HUES6 (cell line): ENCODE data around the gene HSPA2.

ENCODE experiments used
- H3K27ac ChIP-seq: 2 replicates; pipeline ENCODE4 v1.7.0; 2013; ENCODE audit warnings: low read depth, mild to moderate bottlenecking, low read length, inconsistent platforms
- H3K27me3 ChIP-seq: 2 replicates; pipeline ENCODE4 v1.6.1; 2013; ENCODE audit warnings: low read length; ENCODE audit not compliant: control insufficient read depth, insufficient read depth
- H3K36me3 ChIP-seq: 2 replicates; pipeline ENCODE4 v1.6.1; 2013; ENCODE audit warnings: low read length; ENCODE audit not compliant: control insufficient read depth, insufficient read depth
- H3K4me1 ChIP-seq: 2 replicates; pipeline ENCODE4 v1.6.1; 2013; ENCODE audit warnings: low read length; ENCODE audit not compliant: control insufficient read depth, insufficient read depth
- H3K4me3 ChIP-seq: 2 replicates; pipeline ENCODE4 v1.5.1; 2013; ENCODE audit warnings: low read depth, low read length
- H3K9ac ChIP-seq: one replicate; pipeline ENCODE4 v1.6.1; 2013; ENCODE audit warnings: mild to moderate bottlenecking, low read length
- H3K9me3 ChIP-seq: 2 replicates; pipeline ENCODE4 v1.6.1; 2013; ENCODE audit warnings: low read depth, low read length; ENCODE audit not compliant: control insufficient read depth, insufficient read depth

The HSPA2 gene

GRCh38 chr14:64591809-64592208 lies 51.3 kb downstream of the HSPA2 start:
- H3K36me3 ChIP-seq, result no peaks in the 10 kb centered on the region
- H3K4me3 ChIP-seq, result no peak overlapping the region
- H3K27me3 ChIP-seq, result no peaks in the 10 kb centered on the region
- no peak overlapping the region for H3K27ac ChIP-seq
- H3K4me1 ChIP-seq, result no peaks in the 10 kb centered on the region
- H3K9ac ChIP-seq, result no peak overlapping the region
- H3K9me3 ChIP-seq, result no peaks in the 10 kb centered on the region
